ENCODE data around the gene DNAJC5.

- no peak for TF ChIP-seq CTCF (IDR thresholded peaks at IDR 0.05)
- TF ChIP-seq POLR2A (IDR thresholded peaks at IDR 0.05), result no peak
Observed at GRCh38 chr20:63963348-63963741, 68.4 kb downstream of the DNAJC5 start.
